Measurements from ENCODE around the gene PRELID3B.

GRCh38 chr20:58993332-58994248, 49.0 kb downstream of the PRELID3B start:
- TF ChIP-seq USF1 (IDR thresholded peaks at IDR 0.05; ENCODE audit: borderline replicate concordance, extremely low read length, insufficient read depth, low read depth, low read length): no peak
- peak; percentile 37 to 54; a peak in 2 of 4 replicates for TF ChIP-seq EP300 (IDR thresholded peaks at IDR 0.05; ENCODE audit: borderline replicate concordance in 1 of 2, control insufficient read depth in 1 of 2, low read depth in 2 of 2, low read length in 2 of 2)
- TF ChIP-seq CTCF (IDR thresholded peaks at IDR 0.05 in 2 of 3, conservative IDR thresholded peaks at IDR 0.05 in 1 of 3; ENCODE audit: control insufficient read depth in 2 of 3, extremely low read depth in 1 of 3, insufficient read depth in 1 of 3, low read depth in 3 of 3, low read length in 3 of 3): no peak
- no peak for TF ChIP-seq KDM1A (IDR thresholded peaks at IDR 0.05; ENCODE audit: borderline replicate concordance)
- peak; percentile 40; the same call in 1 of the 2 replicates for TF ChIP-seq PML (IDR thresholded peaks at IDR 0.05; ENCODE audit: low read length)
- TF ChIP-seq POLR2A (IDR thresholded peaks at IDR 0.05; ENCODE audit: low read depth, low read length): peak; percentile 68
- TF ChIP-seq RUNX3 (IDR thresholded peaks at IDR 0.05; ENCODE audit: low read length): no peak
- no peak for TF ChIP-seq RCOR1 (conservative IDR thresholded peaks at IDR 0.05; ENCODE audit: low read depth, low read length)
- no peak for TF ChIP-seq USF2 (IDR thresholded peaks at IDR 0.05; ENCODE audit: borderline replicate concordance, low read depth, low read length)
- no peak for TF ChIP-seq JUND (IDR thresholded peaks at IDR 0.05; ENCODE audit: low read depth, low read length)
